PC-9 (cell line): ENCODE data around the gene PLTP.

Experiments used
- EZH2 ChIP-seq: fragments of 200-600 bp; sonication (generic); IDR thresholded peaks from 2 replicates; pipeline ENCODE4 v1.8.0; 2017; ENCODE audit warnings: antibody characterized with exemption, low read depth
- TF ChIP-seq, protein P1 (sequence below): fragments of 200-600 bp; sonication (generic); conservative IDR thresholded peaks from 2 replicates; pipeline ENCODE4 v1.6.1; 2017; ENCODE audit warnings: mixed run types, antibody characterized with exemption, mild to moderate bottlenecking, moderate library complexity

DNA sequence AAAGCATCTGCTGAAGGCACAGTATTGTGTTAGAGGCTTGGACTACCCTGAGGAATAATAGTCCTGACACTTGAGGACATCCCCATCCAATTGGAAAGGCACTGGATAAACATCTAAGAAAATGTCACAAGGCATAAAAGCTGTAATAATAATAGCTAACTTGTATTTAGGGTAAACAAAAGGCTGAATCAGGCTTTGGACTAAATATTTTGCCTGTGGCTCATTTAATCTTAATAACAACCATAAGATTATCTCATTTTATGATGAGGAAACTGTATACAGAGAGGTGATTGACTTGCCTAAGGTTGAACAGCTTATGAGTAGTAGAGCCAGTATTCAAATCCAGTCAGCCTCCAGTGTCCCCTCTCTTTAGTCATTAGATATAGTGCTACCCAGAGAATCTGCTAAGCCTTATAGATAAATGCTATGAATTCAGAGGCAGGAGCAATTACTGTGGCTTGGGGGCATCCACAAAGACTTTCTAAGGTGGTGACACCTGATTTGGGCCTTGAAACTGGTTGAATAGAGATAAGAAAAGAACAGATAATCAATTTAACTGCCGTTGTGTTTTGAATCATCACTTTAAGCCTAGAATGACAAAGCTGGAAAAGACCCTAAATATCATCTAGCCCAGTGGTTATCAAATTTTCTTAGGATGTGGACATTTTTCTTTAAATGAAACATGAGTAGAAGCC, 38.4 kb downstream of the PLTP start:
- TF ChIP-seq, protein P1, sequence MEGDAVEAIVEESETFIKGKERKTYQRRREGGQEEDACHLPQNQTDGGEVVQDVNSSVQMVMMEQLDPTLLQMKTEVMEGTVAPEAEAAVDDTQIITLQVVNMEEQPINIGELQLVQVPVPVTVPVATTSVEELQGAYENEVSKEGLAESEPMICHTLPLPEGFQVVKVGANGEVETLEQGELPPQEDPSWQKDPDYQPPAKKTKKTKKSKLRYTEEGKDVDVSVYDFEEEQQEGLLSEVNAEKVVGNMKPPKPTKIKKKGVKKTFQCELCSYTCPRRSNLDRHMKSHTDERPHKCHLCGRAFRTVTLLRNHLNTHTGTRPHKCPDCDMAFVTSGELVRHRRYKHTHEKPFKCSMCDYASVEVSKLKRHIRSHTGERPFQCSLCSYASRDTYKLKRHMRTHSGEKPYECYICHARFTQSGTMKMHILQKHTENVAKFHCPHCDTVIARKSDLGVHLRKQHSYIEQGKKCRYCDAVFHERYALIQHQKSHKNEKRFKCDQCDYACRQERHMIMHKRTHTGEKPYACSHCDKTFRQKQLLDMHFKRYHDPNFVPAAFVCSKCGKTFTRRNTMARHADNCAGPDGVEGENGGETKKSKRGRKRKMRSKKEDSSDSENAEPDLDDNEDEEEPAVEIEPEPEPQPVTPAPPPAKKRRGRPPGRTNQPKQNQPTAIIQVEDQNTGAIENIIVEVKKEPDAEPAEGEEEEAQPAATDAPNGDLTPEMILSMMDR: no peak
- no peak for TF ChIP-seq EZH2
